GM12864 (cell line): ENCODE results near the gene FGF12.

ENCODE experiments used
- DNase-seq: peaks from one replicate; pipeline ENCODE4 v3.0.0-alpha.2; 2011; ENCODE audit warnings: low read depth
- H3K4me3 ChIP-seq: 2 replicates; pipeline ENCODE4 v1.5.1; 2011; ENCODE audit warnings: mild to moderate bottlenecking, low read depth, low read length, control low read depth
- TF ChIP-seq, protein P1 (sequence below): IDR thresholded peaks from 2 replicates; pipeline ENCODE4 v1.5.1; 2011; ENCODE audit warnings: low read depth, mild to moderate bottlenecking, moderate library complexity, low read length, control low read depth, inconsistent platforms; ENCODE audit errors: missing control alignments

FGF12 gene

DNA sequence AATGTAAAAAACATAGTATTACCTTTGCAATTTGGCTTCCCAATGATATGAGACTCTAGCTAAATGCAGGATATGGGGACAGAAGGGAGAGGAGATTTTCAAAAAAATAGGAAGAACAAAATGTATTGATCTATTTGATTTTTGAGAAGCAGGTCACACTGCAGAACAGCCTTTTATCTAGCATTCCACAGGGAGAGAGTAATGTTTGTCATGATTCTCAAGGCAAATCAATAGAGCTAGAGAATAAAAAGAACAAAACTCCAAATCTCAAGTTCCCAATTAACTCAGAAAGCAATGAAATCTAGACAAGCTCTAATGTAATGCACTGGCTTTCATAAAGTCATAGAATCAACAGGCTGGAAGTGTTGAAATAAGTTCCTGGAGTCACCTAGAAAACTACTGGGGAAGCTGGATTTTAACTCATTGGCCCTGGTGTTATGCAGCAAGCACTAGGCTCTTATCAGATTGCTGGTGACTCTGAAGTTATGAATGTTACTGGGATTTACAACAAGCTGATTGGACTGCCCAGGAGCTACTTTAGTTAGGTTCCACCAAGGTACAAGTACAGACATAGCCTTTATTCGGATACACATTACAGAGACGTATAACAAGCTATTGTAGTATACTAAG, 442.8 kb downstream of the FGF12 start:
- TF ChIP-seq, protein P1, sequence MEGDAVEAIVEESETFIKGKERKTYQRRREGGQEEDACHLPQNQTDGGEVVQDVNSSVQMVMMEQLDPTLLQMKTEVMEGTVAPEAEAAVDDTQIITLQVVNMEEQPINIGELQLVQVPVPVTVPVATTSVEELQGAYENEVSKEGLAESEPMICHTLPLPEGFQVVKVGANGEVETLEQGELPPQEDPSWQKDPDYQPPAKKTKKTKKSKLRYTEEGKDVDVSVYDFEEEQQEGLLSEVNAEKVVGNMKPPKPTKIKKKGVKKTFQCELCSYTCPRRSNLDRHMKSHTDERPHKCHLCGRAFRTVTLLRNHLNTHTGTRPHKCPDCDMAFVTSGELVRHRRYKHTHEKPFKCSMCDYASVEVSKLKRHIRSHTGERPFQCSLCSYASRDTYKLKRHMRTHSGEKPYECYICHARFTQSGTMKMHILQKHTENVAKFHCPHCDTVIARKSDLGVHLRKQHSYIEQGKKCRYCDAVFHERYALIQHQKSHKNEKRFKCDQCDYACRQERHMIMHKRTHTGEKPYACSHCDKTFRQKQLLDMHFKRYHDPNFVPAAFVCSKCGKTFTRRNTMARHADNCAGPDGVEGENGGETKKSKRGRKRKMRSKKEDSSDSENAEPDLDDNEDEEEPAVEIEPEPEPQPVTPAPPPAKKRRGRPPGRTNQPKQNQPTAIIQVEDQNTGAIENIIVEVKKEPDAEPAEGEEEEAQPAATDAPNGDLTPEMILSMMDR, result no peak

DNA sequence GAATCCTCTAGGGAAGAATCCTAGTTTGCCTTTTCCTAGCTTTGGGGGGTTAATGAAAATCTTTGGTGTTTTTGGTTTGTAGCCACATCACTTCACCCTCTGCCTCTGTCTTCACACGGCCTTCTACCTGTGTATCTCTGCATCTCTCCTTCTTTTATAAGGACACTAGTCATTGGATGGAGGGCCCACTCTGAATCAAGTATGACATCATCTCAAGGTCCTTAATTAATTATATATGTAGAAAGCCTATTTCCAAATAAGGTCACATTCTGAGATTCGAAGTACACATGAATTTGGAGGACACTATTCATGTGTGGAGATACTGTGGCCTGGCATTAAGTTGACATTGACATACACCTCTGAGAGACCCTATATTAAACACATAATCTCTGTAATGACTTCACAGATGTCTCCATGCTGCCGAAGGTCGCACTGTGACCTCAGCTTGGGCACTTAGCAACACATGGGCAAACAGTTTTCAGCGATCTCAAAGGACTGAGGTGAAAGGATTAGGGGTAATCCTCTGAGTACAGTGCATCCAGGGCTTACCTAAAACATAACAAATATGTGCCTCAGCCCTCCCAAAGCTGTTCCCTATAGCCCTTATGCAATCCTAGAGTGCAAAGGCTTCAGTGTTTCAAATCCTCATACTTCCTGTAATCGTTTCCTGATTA, 446.0 kb downstream of the FGF12 start:
- DNase-seq, result no peak
- TF ChIP-seq, protein P1, result no peak
- H3K4me3 ChIP-seq, result no peak overlapping the region

More for the DNA sequence above, 442.8 kb downstream of the FGF12 start:
- DNase-seq, result no peak
- H3K4me3 ChIP-seq, result no peak overlapping the region

DNA sequence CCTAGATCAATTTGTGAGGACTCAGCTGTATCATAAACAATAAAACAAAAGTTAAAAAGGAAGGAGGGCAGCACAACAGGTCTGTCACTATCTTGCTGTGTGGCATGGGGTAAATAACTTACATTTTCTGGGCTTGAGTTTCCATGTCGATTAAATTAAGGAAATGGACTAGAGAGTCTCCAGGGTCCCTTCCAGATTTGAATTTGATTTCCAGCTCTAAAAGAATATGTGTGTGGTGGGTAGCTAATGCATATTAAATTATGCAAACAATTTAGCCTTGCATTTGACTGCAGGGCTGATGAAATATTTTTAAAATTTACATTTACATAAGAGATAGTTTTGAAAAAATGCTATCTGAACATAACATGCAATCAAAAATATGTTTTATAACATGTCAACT, 447.7 kb downstream of the FGF12 start:
- DNase-seq, result no peak
- no peak overlapping the region for H3K4me3 ChIP-seq
- TF ChIP-seq, protein P1, result no peak

- no peak for DNase-seq
- no peak overlapping the region for H3K4me3 ChIP-seq
- TF ChIP-seq, protein P1, result no peak
Observed at GRCh38 chr3:192277477-192277876, 449.9 kb downstream of the FGF12 start.

GRCh38 chr3:192275741-192276355, 451.5 kb downstream of the FGF12 start:
- no peak overlapping the region for H3K4me3 ChIP-seq
- TF ChIP-seq, protein P1, result no peak
- DNase-seq, result no peak

DNA sequence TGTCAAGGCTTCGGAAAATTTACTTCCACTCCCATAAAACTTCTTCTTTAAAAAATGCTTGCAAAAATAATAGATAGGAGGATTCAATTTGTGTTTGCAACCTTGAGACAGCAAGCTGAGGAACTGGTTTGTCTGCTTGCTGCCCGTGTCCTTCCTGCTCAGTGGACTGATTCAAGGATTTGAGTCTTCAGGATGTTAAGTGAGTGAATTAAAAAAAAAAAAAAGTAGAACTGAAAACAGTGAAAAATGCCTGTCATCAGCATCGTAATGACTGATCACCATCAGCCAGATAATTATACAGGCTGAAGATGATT, 453.7 kb downstream of the FGF12 start:
- no peak overlapping the region for H3K4me3 ChIP-seq
- DNase-seq, result no peak
- TF ChIP-seq, protein P1, result no peak
